HG02884 (cell line): Measurements from ENCODE around the gene PINK1.

Source experiments
- ATAC-seq: cut with Tn5 transposase; IDR thresholded peaks from one replicate; pipeline ENCODE4 v1.9.1; 2021; ENCODE audit warnings: mild to moderate bottlenecking, moderate library complexity; ENCODE audit not compliant: unreplicated experiment

Gene PINK1

GRCh38 chr1:20609541-20609940 lies 23.7 kb upstream of the PINK1 start:
- no peak for ATAC-seq

GRCh38 chr1:20610970-20611369 lies 22.3 kb upstream of the PINK1 start:
- ATAC-seq = no peak

- ATAC-seq = no peak
Observed at GRCh38 chr1:20611652-20612051, 21.6 kb upstream of the PINK1 start.

- no peak for ATAC-seq
Observed at GRCh38 chr1:20612221-20612746, 21.0 kb upstream of the PINK1 start.

GRCh38 chr1:20614131-20614579 lies 19.1 kb upstream of the PINK1 start:
- no peak for ATAC-seq

- ATAC-seq = no peak
Observed at GRCh38 chr1:20615946-20616846, 17.1 kb upstream of the PINK1 start.

- no peak for ATAC-seq
Observed at GRCh38 chr1:20616847-20617487, 16.3 kb upstream of the PINK1 start.

GRCh38 chr1:20618550-20618949 lies 14.7 kb upstream of the PINK1 start:
- no peak for ATAC-seq

- no peak for ATAC-seq
Observed at GRCh38 chr1:20619999-20620398, 13.3 kb upstream of the PINK1 start.

GRCh38 chr1:20621012-20621411 lies 12.2 kb upstream of the PINK1 start:
- no peak for ATAC-seq

GRCh38 chr1:20624709-20625108 lies 8.5 kb upstream of the PINK1 start:
- ATAC-seq = no peak

GRCh38 chr1:20625176-20626097 lies 7.8 kb upstream of the PINK1 start:
- no peak for ATAC-seq

GRCh38 chr1:20626098-20626427 lies 7.2 kb upstream of the PINK1 start:
- no peak for ATAC-seq

GRCh38 chr1:20626524-20626923 lies 6.7 kb upstream of the PINK1 start:
- ATAC-seq = no peak

GRCh38 chr1:20630729-20631128 lies 2.5 kb upstream of the PINK1 start:
- ATAC-seq = no peak

- ATAC-seq = no peak
Observed at GRCh38 chr1:20632386-20632785, 872 bp upstream of the PINK1 start.

GRCh38 chr1:20634065-20634593 lies 871 bp downstream of the PINK1 start:
- ATAC-seq = no peak

GRCh38 chr1:20634594-20635084 lies 1.4 kb downstream of the PINK1 start:
- ATAC-seq = no peak

GRCh38 chr1:20636785-20637347 lies 3.6 kb downstream of the PINK1 start:
- no peak for ATAC-seq

GRCh38 chr1:20640183-20640597 lies 6.9 kb downstream of the PINK1 start:
- ATAC-seq = no peak
